Thyroid gland (tissue), 4 donors: ENCODE data around the gene RASSF1. TPM values are rescaled to one million over a fixed set of nuclear protein-coding genes. Genes with fewer than 3 reads are reported as not detected.
A peak's percentile ranks its signal among the peaks of the same experiment; 100 is the strongest.

ENCODE experiments used
- DNase-seq, 2 donors: peaks; one replicate each; pipeline ENCODE4 v3.0.0-alpha.2; 2019
- H3K27ac ChIP-seq, 3 donors: fragments of 200-600 bp; sonication (generic); 1 replicate in 2 of 3; 2 replicates in 1 of 3; pipeline ENCODE4 v1.5.1; 2016 to 2019; ENCODE audit warnings: mild to moderate bottlenecking in 1 of 3, moderate library complexity in 1 of 3
- H3K27me3 ChIP-seq: fragments of 200-600 bp; sonication (generic); one replicate; pipeline ENCODE4 v1.5.1; 2019
- H3K36me3 ChIP-seq, 2 donors: fragments of 200-600 bp; sonication (generic); one replicate each; pipeline ENCODE4 v1.5.1; 2016 to 2019
- H3K4me1 ChIP-seq, 2 donors: fragments of 200-600 bp; sonication (generic); one replicate each; pipeline ENCODE4 v1.5.1; 2017 to 2019
- H3K4me3 ChIP-seq, 3 donors: fragments of 200-600 bp; sonication (generic); replicated peaks in 1 of 3; 1 replicate in 2 of 3; 2 replicates in 1 of 3; pipeline ENCODE4 v1.5.1; 2016; ENCODE audit warnings: mild to moderate bottlenecking in 1 of 3
- H3K9me3 ChIP-seq: fragments of 200-600 bp; sonication (generic); one replicate; pipeline ENCODE4 v1.5.1; 2017
- POLR2A ChIP-seq, 2 donors: fragments of 450-650 bp; IDR thresholded peaks; one replicate each; pipeline ENCODE4 v1.6.1; 2017; ENCODE audit warnings: antibody characterized with exemption in 2 of 2, mild to moderate bottlenecking in 2 of 2, moderate library complexity in 1 of 2
- WGBS, 2 donors: methylation state at CpG; one replicate each; pipeline ENCODE4 v1.1.5; 2017; 5-methylcytosine and 5-hydroxymethylcytosine counted together
- intact Hi-C: fragments of 100-400 bp; cut with DNase I; formaldehyde crosslinking; loops from one replicate; pipeline ENCODE4 v1.15.1; 2023
- total RNA-seq, 4 donors: library from RNA; depleted of rRNA; stranded (reverse); fragments of >200 nt; gene quantifications; one replicate each; pipeline ENCODE4 v1.2.3, GENCODE V29; 2016
- TF ChIP-seq, protein P1 (sequence below), 6 experiments: fragments of 200-600 bp in 3 of 6; fragments of 450-650 bp in 3 of 6; sonication (generic) in 3 of 6; IDR thresholded peaks; one replicate each; pipeline ENCODE4 v1.5.1; 2016 to 2019; ENCODE audit warnings: antibody characterized with exemption in 6 of 6, mild to moderate bottlenecking in 2 of 6, inconsistent platforms in 1 of 6, moderate library complexity in 1 of 6

Gene RASSF1
- total RNA-seq, 4 donors from 2014 or later = 18.9 to 42.6 (median 24.8) TPM

DNA sequence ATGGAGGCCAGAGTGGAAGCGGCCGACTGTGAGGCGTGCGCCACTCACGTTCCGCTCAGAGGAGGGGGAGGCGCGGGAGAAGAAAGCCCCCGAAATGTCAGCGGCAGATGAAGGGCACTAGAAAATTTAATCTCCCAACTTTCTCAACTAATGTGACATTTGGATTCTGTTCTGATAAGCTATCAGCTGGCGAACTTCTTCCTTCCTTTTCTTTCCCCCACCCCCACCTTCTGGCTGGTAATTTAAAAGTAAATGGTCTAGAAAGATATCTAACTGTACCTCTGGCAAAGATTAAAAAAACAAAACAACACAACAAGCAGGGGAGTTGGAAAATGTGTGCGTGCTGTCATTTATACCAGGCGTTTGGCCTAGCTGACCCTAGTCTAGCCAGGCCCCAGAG is 45.1 kb upstream of the RASSF1 start:
- TF ChIP-seq POLR2A (IDR thresholded peaks at IDR 0.05) = no peak
- TF ChIP-seq, protein P1, sequence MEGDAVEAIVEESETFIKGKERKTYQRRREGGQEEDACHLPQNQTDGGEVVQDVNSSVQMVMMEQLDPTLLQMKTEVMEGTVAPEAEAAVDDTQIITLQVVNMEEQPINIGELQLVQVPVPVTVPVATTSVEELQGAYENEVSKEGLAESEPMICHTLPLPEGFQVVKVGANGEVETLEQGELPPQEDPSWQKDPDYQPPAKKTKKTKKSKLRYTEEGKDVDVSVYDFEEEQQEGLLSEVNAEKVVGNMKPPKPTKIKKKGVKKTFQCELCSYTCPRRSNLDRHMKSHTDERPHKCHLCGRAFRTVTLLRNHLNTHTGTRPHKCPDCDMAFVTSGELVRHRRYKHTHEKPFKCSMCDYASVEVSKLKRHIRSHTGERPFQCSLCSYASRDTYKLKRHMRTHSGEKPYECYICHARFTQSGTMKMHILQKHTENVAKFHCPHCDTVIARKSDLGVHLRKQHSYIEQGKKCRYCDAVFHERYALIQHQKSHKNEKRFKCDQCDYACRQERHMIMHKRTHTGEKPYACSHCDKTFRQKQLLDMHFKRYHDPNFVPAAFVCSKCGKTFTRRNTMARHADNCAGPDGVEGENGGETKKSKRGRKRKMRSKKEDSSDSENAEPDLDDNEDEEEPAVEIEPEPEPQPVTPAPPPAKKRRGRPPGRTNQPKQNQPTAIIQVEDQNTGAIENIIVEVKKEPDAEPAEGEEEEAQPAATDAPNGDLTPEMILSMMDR (IDR thresholded peaks at IDR 0.05) = no peak
- Histone ChIP-seq H3K27ac (no peak overlapping the region), H3K4me1 (peaks cover 5% of the 10 kb centered on the region in 2 donors), H3K27me3 (no peaks in the 10 kb centered on the region), H3K36me3 (no peaks in the 10 kb centered on the region), H3K9me3 (no peaks in the 10 kb centered on the region), H3K4me3 (no peak overlapping the region)
- intact Hi-C loops = no loop called here
- DNase-seq = no peak
- 88% methylated on average over 13 of the region's 13 CpGs for WGBS, 2 donors

GRCh38 chr3:50383750-50384149 is 43.1 kb upstream of the RASSF1 start:
- H3K4me1 ChIP-seq = no peaks in the 10 kb centered on the region
- DNase-seq = no peak
- intact Hi-C loops = no loop called here
- no peaks in the 10 kb centered on the region for H3K9me3 ChIP-seq
- TF ChIP-seq POLR2A (IDR thresholded peaks at IDR 0.05) = no peak
- TF ChIP-seq, protein P1 (IDR thresholded peaks at IDR 0.05) = no peak
- no peaks in the 10 kb centered on the region for H3K36me3 ChIP-seq
- 86 to 95% methylated on average over 6 of the region's 6 CpGs for WGBS, 2 donors
- no peaks in the 10 kb centered on the region for H3K27me3 ChIP-seq
- H3K4me3 ChIP-seq = no peak overlapping the region
- H3K27ac ChIP-seq = no peak overlapping the region

- Histone ChIP-seq H3K27ac (no peak overlapping the region), H3K27me3 (no peaks in the 10 kb centered on the region), H3K36me3 (no peaks in the 10 kb centered on the region), H3K4me3 (no peak overlapping the region), H3K4me1 (no peaks in the 10 kb centered on the region), H3K9me3 (no peaks in the 10 kb centered on the region)
- DNase-seq = no peak
- TF ChIP-seq POLR2A (IDR thresholded peaks at IDR 0.05) = no peak
- TF ChIP-seq, protein P1 (IDR thresholded peaks at IDR 0.05) = no peak
- intact Hi-C loops = no loop called here
- WGBS, 2 donors = 89 to 91% methylated on average over 11 to 12 of the region's 12 CpGs
These were observed 42.1 kb upstream of the RASSF1 start for GRCh38 chr3:50382722-50383121.

DNA sequence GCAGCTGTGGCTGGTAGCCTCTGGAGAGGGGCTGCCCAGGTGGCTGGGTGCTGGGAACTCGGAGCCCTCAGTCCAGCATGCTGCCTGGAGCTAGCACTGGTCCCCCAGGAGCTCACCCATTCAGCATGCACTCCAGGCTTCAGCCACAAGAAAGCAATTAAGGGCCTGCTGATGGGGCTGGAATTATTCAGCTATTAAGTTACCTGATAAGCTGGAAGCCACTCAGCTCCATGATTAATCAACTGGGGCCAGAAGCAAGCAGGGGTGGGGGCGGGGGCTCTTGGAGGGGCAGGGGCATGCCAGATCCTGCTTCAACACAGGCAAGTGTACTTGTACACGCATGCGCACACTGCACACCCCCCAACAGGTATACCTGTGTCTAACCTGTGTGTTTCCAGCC is 40.7 kb upstream of the RASSF1 start:
- H3K27ac ChIP-seq = no peak overlapping the region
- H3K4me1 ChIP-seq = no peaks in the 10 kb centered on the region
- H3K36me3 ChIP-seq = no peaks in the 10 kb centered on the region
- no peaks in the 10 kb centered on the region for H3K27me3 ChIP-seq
- DNase-seq = peak; percentile 31 to 34
- TF ChIP-seq, protein P1 (IDR thresholded peaks at IDR 0.05) = no peak
- no peak for TF ChIP-seq POLR2A (IDR thresholded peaks at IDR 0.05)
- no peaks in the 10 kb centered on the region for H3K9me3 ChIP-seq
- WGBS, 2 donors = 58 to 70% methylated on average over 2 to 4 of the region's 4 CpGs
- no peak overlapping the region for H3K4me3 ChIP-seq
- intact Hi-C loops = no loop called here

- intact Hi-C loops = no loop called here
- no peak for DNase-seq
- H3K4me1 ChIP-seq = no peaks in the 10 kb centered on the region
- no peak for TF ChIP-seq POLR2A (IDR thresholded peaks at IDR 0.05)
- TF ChIP-seq, protein P1 (IDR thresholded peaks at IDR 0.05) = no peak
- no peak overlapping the region for H3K27ac ChIP-seq
- no peaks in the 10 kb centered on the region for H3K9me3 ChIP-seq
- H3K36me3 ChIP-seq = no peaks in the 10 kb centered on the region
- WGBS, 2 donors = 80 to 86% methylated on average over 14 to 17 of the region's 17 CpGs
- no peaks in the 10 kb centered on the region for H3K27me3 ChIP-seq
- H3K4me3 ChIP-seq = no peak overlapping the region
These were observed 39.9 kb upstream of the RASSF1 start for GRCh38 chr3:50380405-50381085.
